NB4 (cell line): Measurements from ENCODE around the gene TJP1.
"Not testable (repeated sequence)": the region's sequence is repeated elsewhere in the genome, so short reads cannot be mapped to it uniquely, and the experiment has no call there.

Experiments
- DNase-seq: peaks from one replicate; pipeline ENCODE4 v3.0.0; 2010; ENCODE audit warnings: low read depth
- H3K4me3 ChIP-seq: one replicate; pipeline ENCODE4 v1.5.1; 2011; ENCODE audit warnings: mild to moderate bottlenecking, low read depth, low read length, moderate library complexity
- MYC ChIP-seq: IDR thresholded peaks from 2 replicates; pipeline ENCODE4 v1.6.1; 2011; ENCODE audit warnings: low read depth, low read length
- POLR2A ChIP-seq: IDR thresholded peaks from 2 replicates; pipeline ENCODE4 v1.6.1; 2011; ENCODE audit warnings: mild to moderate bottlenecking; ENCODE audit not compliant: insufficient read length; ENCODE audit errors: extremely low read depth
- TF ChIP-seq, protein P1 (sequence below): IDR thresholded peaks from 2 replicates; pipeline ENCODE4 v1.6.1; 2011; ENCODE audit warnings: low read depth, low read length
- TF ChIP-seq, protein P2 (sequence below): IDR thresholded peaks from one replicate; pipeline ENCODE4 v1.5.1; 2012; ENCODE audit warnings: low read depth, low read length

TJP1 gene

DNA sequence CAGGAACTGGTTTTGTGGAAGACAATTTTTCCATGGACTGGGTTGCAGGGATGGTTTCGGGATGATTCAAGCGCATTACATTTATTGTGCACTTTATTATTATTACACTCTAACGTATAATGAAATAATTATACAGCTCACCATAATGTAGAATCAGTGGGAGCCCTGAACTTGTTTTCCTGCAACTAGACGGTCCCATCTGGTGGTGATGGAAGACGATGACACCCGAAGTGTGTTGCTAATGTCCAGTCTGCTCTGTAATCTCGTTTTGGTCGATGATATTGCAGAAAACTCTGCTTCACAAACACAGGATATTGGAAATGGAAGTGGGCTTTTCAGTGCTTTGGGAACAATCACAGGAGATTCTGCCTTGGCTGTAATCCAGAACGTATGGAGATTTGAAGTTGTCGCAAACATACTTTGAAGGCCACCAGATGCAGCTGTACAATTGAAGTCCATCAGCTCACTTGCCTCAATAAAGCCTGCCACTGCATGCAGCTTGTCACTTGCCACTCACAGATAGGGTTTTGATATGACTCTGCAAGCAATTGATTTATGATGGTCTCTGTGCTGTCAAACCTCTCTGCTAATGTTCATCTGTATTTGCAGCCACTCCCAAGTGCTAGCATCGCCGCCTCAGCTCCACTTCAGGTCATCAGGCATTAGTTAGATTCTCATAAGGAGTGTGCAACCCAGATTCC, 141.7 kb downstream of the TJP1 start:
- no peak for DNase-seq
- no peak overlapping the region for H3K4me3 ChIP-seq
- TF ChIP-seq, protein P1, sequence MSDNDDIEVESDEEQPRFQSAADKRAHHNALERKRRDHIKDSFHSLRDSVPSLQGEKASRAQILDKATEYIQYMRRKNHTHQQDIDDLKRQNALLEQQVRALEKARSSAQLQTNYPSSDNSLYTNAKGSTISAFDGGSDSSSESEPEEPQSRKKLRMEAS, result no peak
- TF ChIP-seq POLR2A (no peak), MYC (no peak)
- TF ChIP-seq, protein P2, sequence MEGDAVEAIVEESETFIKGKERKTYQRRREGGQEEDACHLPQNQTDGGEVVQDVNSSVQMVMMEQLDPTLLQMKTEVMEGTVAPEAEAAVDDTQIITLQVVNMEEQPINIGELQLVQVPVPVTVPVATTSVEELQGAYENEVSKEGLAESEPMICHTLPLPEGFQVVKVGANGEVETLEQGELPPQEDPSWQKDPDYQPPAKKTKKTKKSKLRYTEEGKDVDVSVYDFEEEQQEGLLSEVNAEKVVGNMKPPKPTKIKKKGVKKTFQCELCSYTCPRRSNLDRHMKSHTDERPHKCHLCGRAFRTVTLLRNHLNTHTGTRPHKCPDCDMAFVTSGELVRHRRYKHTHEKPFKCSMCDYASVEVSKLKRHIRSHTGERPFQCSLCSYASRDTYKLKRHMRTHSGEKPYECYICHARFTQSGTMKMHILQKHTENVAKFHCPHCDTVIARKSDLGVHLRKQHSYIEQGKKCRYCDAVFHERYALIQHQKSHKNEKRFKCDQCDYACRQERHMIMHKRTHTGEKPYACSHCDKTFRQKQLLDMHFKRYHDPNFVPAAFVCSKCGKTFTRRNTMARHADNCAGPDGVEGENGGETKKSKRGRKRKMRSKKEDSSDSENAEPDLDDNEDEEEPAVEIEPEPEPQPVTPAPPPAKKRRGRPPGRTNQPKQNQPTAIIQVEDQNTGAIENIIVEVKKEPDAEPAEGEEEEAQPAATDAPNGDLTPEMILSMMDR, result no peak

- DNase-seq, result no peak
- TF ChIP-seq MYC, result no peak
- TF ChIP-seq, protein P2, result no peak
- TF ChIP-seq, protein P1, result no peak
- no peak for TF ChIP-seq POLR2A
- no peak overlapping the region for H3K4me3 ChIP-seq
Measured at GRCh38 chr15:29678504-29679034, 143.7 kb downstream of the TJP1 start.

DNA sequence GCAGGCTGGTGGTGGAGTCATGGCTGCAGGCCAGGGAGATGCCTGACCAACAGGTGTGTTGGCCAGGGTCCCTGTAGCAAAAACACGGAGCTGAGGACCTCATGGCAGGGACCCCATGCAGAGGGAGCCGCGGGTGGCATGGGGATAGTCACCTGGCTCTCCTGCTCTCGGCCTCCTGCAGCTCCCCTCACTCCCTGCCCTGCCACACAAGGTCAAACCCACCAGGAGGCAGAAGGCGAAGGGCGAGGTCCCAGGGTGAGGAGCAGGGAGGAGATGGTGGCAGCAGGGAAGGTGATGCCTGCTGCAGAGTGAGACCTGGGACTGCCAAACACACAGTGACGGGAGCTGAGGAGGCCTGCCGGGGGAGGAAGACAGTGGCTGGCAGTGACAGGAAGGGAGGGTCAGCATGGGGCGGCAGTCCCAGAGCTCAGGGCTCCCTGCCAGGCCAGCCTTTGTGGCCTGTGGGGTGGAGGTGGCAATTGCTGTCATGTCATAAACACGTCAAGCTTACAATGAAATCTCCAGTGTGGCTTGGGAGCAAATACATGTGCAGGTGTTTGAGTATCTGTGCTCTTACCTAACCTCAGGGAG, 144.3 kb downstream of the TJP1 start:
- no peak for DNase-seq
- H3K4me3 ChIP-seq, result no peak overlapping the region
- TF ChIP-seq, protein P2, result no peak
- no peak for TF ChIP-seq MYC
- TF ChIP-seq, protein P1, result no peak
- TF ChIP-seq POLR2A, result no peak

DNA sequence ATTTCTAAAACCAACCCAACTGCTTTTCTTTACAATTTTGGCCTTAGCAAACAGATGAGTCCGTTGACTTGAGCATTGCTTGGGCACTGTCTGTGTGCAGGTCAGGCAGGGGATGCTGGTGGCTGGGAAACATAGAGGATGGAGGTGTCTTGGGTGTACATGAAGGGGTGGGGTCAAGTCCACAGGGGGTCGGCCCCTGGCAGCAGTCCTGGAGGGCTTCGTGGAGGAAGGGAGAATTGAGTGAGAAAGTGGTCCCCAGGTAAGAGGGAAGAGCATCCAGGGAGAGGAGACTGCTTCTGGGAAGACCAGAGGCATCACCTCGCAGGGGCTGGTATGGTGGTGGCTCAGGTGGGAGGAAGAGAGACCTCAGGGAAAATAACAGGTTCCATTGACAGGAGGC, 144.8 kb downstream of the TJP1 start:
- DNase-seq, result no peak
- H3K4me3 ChIP-seq, result no peak overlapping the region
- TF ChIP-seq MYC, result no peak
- TF ChIP-seq, protein P1, result no peak
- TF ChIP-seq, protein P2, result no peak
- TF ChIP-seq POLR2A, result no peak

DNA sequence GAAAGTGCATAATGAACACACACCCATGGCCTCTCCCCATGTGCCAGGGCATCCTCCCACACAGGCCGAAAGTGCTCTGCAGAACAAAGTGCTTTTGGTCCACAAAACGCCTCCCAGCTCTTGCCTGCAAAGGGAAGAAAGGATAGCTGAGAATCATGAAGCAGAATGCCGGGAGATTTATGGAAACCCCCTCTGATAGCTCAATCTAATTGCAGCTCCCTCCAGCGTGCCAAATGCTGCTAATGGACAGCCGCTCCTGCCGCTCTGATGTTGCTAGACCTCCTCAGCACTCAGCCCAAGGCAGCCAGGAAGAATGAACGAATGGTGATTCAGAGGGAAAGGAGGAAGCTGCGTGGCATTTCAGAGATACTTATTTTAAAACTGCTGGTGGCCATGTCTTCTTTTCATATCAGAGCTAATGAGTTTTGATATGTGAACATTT, 145.3 kb downstream of the TJP1 start:
- peak; percentile 6 for DNase-seq
- TF ChIP-seq, protein P1, result no peak
- no peak for TF ChIP-seq MYC
- TF ChIP-seq POLR2A, result no peak
- TF ChIP-seq, protein P2, result no peak
- no peak overlapping the region for H3K4me3 ChIP-seq

DNA sequence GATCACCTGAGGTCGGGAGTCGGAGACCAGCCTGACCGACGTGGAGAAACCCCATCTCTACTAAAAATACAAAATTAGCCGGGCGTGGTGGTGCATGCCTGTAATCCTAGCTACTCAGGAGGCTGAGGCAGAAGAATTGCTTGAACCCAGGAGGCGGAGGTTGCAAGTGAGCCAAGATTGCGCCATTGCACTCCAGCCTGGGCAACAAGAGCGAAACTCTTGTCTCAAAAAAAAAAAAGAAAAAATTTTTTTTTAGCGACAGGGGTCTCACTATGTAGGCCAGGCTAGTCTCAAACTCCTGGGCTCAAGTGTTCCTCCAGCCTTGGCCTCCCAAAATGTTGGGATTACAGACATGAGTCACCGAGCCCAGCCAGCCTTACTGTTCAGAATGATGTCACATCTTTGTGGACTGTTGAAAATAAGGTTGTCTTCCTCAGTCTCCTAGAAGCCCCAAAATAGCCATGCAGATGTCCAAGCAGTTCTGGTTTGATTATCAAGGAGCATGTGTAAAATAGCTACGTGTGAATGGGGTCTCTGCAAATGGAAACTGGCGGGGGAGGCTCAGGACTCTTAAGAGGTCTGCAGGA, 145.8 kb downstream of the TJP1 start:
- H3K4me3 ChIP-seq, DNase-seq: not testable (repeated sequence)
